ENCODE data around the gene PLEKHA8. TPM values are rescaled to one million over a fixed set of nuclear protein-coding genes. Genes with fewer than 3 reads are reported as not detected.

PLEKHA8 gene
- total RNA-seq, 4 donors from 2014 or later: 4.6 to 11.8 (median 8.1) TPM

DNA sequence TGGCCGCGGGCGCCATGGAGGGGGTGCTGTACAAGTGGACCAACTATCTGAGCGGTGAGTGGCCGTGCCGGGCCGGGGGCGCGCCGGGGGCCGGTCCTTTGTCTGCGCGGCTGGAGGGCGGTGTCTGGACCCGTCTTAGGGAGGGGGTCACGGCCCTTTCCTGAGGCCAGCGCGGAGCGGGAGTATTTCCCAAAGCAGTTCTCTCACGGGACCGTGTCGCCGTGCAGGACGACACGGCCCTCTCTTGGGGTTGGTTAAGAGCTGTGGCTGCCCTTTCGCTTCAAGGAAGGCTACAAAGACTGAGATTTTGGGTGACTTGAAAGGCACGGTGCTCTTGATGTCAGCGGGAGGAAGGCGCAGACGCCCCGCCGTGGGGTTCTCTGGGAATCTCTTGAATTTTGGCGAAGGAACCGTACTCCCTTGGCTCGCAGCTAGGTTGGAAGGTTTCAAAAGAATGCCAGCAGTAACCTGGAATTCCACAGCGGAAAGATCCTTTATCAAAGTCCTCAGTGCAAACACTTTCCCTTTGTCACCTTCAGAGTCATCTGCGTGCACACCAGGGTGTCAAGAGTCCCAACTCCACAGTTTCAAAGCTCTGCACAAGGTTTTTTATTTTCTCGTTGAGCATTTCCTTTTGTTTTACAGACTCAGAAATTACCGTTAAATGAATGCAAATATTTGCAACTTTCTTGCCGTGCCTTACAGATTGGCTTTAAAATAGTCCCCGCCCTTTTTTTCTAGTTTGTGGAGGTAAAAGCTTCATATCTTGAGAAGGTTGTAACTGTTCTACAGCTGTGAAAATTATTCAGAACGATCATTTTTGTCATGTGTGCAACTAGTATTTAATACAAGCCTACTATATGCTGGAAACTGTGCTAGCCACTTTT is 780 bp downstream of the PLEKHA8 start:
- TF ChIP-seq, protein P1, sequence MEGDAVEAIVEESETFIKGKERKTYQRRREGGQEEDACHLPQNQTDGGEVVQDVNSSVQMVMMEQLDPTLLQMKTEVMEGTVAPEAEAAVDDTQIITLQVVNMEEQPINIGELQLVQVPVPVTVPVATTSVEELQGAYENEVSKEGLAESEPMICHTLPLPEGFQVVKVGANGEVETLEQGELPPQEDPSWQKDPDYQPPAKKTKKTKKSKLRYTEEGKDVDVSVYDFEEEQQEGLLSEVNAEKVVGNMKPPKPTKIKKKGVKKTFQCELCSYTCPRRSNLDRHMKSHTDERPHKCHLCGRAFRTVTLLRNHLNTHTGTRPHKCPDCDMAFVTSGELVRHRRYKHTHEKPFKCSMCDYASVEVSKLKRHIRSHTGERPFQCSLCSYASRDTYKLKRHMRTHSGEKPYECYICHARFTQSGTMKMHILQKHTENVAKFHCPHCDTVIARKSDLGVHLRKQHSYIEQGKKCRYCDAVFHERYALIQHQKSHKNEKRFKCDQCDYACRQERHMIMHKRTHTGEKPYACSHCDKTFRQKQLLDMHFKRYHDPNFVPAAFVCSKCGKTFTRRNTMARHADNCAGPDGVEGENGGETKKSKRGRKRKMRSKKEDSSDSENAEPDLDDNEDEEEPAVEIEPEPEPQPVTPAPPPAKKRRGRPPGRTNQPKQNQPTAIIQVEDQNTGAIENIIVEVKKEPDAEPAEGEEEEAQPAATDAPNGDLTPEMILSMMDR (IDR thresholded peaks at IDR 0.05): no peak
- peak; percentile 31 for DNase-seq (ENCODE audit: low spot score)
- ATAC-seq (ENCODE audit: low FRiP score): peak; percentile 53

DNA sequence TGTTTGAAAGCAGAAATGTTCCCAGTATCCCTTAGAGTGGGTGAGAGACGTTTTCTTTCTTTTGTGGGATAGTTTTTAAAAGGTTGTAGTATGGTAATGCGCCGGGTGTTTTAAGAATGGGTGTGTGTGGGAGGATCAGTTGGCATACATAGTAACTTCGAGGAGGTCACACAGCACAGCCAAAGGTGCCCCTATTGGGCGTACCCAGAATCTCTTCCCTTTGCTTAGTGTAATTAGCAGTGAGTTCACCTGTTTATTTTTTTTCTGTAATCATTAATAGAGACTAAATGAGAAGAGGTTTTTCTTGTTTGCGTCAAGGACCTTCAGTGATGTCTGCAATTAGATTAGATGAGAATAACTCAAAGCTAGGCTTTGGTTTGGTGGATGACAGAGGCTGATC is 1.5 kb downstream of the PLEKHA8 start:
- DNase-seq (ENCODE audit: low spot score): no peak
- no peak for ATAC-seq (ENCODE audit: low FRiP score)
- TF ChIP-seq, protein P1 (IDR thresholded peaks at IDR 0.05): no peak

GRCh38 chr7:30032310-30033125 is 4.3 kb downstream of the PLEKHA8 start:
- DNase-seq (ENCODE audit: low spot score) (no peak), ATAC-seq (ENCODE audit: low FRiP score) (no peak)
- TF ChIP-seq, protein P1 (IDR thresholded peaks at IDR 0.05): no peak

DNA sequence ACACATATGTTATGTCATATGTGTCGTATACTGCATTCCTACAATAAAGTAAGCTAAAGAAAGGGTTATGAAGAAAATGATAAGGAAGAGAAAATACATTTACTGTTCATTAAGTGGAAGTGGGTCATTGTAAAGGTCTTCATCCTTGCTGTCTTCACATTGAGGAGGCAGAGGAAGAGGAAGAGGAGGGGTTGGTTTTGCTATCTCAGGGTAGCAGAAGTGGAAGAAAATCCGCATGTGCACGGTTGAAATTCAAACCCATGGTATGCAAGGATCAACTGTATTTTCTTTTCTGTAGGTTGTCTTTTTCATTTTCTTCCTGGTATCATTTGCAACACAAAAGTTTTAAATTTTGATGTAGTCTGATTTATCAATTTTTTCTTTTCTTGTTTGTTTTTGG is 6.3 kb downstream of the PLEKHA8 start:
- no peak for ATAC-seq (ENCODE audit: low FRiP score)
- TF ChIP-seq, protein P1 (IDR thresholded peaks at IDR 0.05): no peak
- no peak for DNase-seq (ENCODE audit: low spot score)

GRCh38 chr7:30036220-30036619 is 8.0 kb downstream of the PLEKHA8 start:
- TF ChIP-seq, protein P1 (IDR thresholded peaks at IDR 0.05): no peak
- DNase-seq (ENCODE audit: low spot score): no peak
- no peak for ATAC-seq (ENCODE audit: low FRiP score)

DNA sequence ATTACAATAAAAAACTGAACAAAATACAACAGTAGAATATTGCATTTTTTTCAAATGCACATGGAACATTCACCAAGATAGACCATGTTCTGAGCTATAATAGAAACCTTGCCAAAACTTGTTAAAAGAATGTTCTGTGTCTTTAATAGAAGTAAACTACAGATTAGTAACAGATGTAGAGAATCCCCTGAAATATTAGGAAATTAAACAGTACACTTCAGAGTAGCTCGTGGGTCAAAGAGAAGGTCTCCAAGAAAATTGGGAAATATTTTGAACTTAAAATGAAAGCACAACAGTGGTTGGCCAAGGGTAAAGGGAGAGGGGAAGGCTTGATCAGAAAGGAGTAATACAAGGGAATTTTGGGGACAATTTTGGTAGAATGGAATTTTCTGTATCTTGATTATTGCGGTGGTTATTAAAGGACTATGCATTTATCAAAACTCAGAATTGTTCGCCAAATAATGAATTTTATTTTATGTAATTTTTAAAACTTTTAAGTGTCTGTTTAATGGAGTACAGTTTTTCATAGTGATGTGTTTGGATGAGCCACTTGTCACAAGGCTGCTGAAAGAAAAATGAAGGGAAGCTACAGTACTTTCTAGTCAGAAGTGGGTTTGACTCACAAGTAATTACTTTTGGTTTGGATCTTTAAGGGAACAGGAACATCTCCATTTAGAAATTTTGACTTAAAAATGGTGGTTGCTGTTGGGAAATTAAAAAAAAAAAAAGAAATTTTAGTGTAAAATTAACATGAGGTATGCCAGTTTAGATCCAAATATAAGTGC is 10.2 kb downstream of the PLEKHA8 start:
- TF ChIP-seq, protein P1 (IDR thresholded peaks at IDR 0.05): no peak
- ATAC-seq (ENCODE audit: low FRiP score) (no peak), DNase-seq (ENCODE audit: low spot score) (no peak)
